ENCODE data around the gene ADAM29. TPM values are rescaled to one million over a fixed set of nuclear protein-coding genes. Genes with fewer than 3 reads are reported as not detected.
"Not testable (repeated sequence)": the region's sequence is repeated elsewhere in the genome, so short reads cannot be mapped to it uniquely, and the experiment has no call there.

Gene ADAM29
- total RNA-seq, 1 experiment from 2014 or later = not detected

- no peak overlapping the region for H3K4me3 ChIP-seq (replicated peaks in 1 of 2; ENCODE audit: low read depth in 1 of 2, low read length in 2 of 2)
- BruUV-seq (replicated peaks) = no TSS peak
- H3K27me3 ChIP-seq (ENCODE audit: insufficient read depth, low read length) = no peaks in the 10 kb centered on the region
- H2AFZ ChIP-seq (ENCODE audit: low read depth, low read length, poor library complexity, severe bottlenecking) = no peak overlapping the region
- H3K36me3 ChIP-seq (ENCODE audit: control insufficient read depth in 1 of 2, insufficient read depth in 2 of 2, low read length in 2 of 2) = no peaks in the 10 kb centered on the region
- no peak overlapping the region for H3K27ac ChIP-seq (ENCODE audit: low read depth, low read length)
- no peaks in the 10 kb centered on the region for H4K20me1 ChIP-seq (ENCODE audit: insufficient read depth)
- no peaks in the 10 kb centered on the region for H3K9me2 ChIP-seq (ENCODE audit: insufficient read depth)
- ChIA-PET RAD21 (ENCODE audit: low non-redundant PET in 1 of 2, low total read pairs in 2 of 2, uncharacterized antibody in 2 of 2, unreplicated experiment in 2 of 2) (no interaction called here), POLR2A (no interaction called here), CTCF (no interaction called here)
- ATAC-seq = no peak
- DNase-seq (ENCODE audit: low read depth, low spot score) = no peak
- H3K9ac ChIP-seq (ENCODE audit: low read length) = no peak overlapping the region
- TF ChIP-seq SIN3A (IDR thresholded peaks at IDR 0.05; ENCODE audit: low read depth) (no peak), POLR2A (IDR thresholded peaks at IDR 0.05; ENCODE audit: borderline replicate concordance, extremely low read depth, insufficient read depth, insufficient read length) (no peak), EZH2 (IDR thresholded peaks at IDR 0.05) (no peak), ZFX (IDR thresholded peaks at IDR 0.05) (no peak), ZNF274 (IDR thresholded peaks at IDR 0.05; ENCODE audit: low read depth, low read length) (no peak), REST (IDR thresholded peaks at IDR 0.05; ENCODE audit: low read depth) (no peak)
- H3K4me1 ChIP-seq (ENCODE audit: control insufficient read depth in 1 of 2, insufficient read depth in 2 of 2, low read length in 2 of 2) = no peaks in the 10 kb centered on the region
- intact Hi-C loops (cut with micrococcal nuclease) = no loop called here
- no peaks in the 10 kb centered on the region for H3K79me2 ChIP-seq (ENCODE audit: insufficient read depth, low read length)
- no peaks in the 10 kb centered on the region; a peak in 1 of 4 replicates for H3K9me3 ChIP-seq (ENCODE audit: control insufficient read depth in 1 of 2, insufficient read depth in 1 of 2, low read depth in 1 of 2, low read length in 2 of 2)
- no peak overlapping the region for H3K4me2 ChIP-seq (ENCODE audit: low read length)
Measured at GRCh38 chr4:174983128-174983750, 65.1 kb downstream of the ADAM29 start.

- H3K9me2 ChIP-seq (ENCODE audit: insufficient read depth); H3K27ac ChIP-seq (ENCODE audit: low read depth, low read length); ATAC-seq; CTCF ChIA-PET; DNase-seq (ENCODE audit: low read depth, low spot score); H4K20me1 ChIP-seq (ENCODE audit: insufficient read depth); intact Hi-C loops (cut with micrococcal nuclease); H3K4me3 ChIP-seq (replicated peaks in 1 of 2; ENCODE audit: low read depth in 1 of 2, low read length in 2 of 2); BruUV-seq (replicated peaks); H3K27me3 ChIP-seq (ENCODE audit: insufficient read depth, low read length); H3K9ac ChIP-seq (ENCODE audit: low read length); H3K4me2 ChIP-seq (ENCODE audit: low read length); H2AFZ ChIP-seq (ENCODE audit: low read depth, low read length, poor library complexity, severe bottlenecking); POLR2A ChIA-PET; H3K79me2 ChIP-seq (ENCODE audit: insufficient read depth, low read length); RAD21 ChIA-PET (ENCODE audit: low non-redundant PET in 1 of 2, low total read pairs in 2 of 2, uncharacterized antibody in 2 of 2, unreplicated experiment in 2 of 2); H3K4me1 ChIP-seq (ENCODE audit: control insufficient read depth in 1 of 2, insufficient read depth in 2 of 2, low read length in 2 of 2); H3K9me3 ChIP-seq (ENCODE audit: control insufficient read depth in 1 of 2, insufficient read depth in 1 of 2, low read depth in 1 of 2, low read length in 2 of 2); H3K36me3 ChIP-seq (ENCODE audit: control insufficient read depth in 1 of 2, insufficient read depth in 2 of 2, low read length in 2 of 2): not testable (repeated sequence)
Measured at GRCh38 chr4:174983870-174984269, 65.7 kb downstream of the ADAM29 start.
